Activated CD8-positive, alpha-beta memory T cell treated with anti-CD3 and anti-CD28 coated beads, Interleukin-2, amount 10 ng/mL, durations not matched to agents 7 days and 5 days (primary cell): ENCODE results near the gene SIPA1. TPM values are rescaled to one million over a fixed set of nuclear protein-coding genes. Genes with fewer than 3 reads are reported as not detected.

Experiments used
- ATAC-seq: fragments of 150-1000 bp; cut with Tn5 transposase; one replicate; pipeline ENCODE4 v1.10.0; 2021; ENCODE audit warnings: moderate library complexity
- CTCF ChIA-PET: fragments of 350-600 bp; sonication (Branson Sonifier 250); formaldehyde crosslinking; loops from one replicate; lab custom pipeline; 2021; ENCODE audit warnings: antibody characterized with exemption; lab: Charles Lee
- DNase-seq: peaks from one replicate; pipeline ENCODE4 v3.0.0-alpha.2; 2020
- H3K27ac Mint-ChIP-seq: one replicate; pipeline ENCODE4 v1.8.0; 2021; ENCODE audit warnings: mild to moderate bottlenecking, mixed read lengths
- H3K27me3 Mint-ChIP-seq: one replicate; pipeline ENCODE4 v1.8.0; 2021; ENCODE audit warnings: mixed read lengths
- H3K36me3 Mint-ChIP-seq: one replicate; pipeline ENCODE4 v1.8.0; 2021; ENCODE audit warnings: mild to moderate bottlenecking, mixed read lengths
- H3K4me1 Mint-ChIP-seq: one replicate; pipeline ENCODE4 v1.8.0; 2021; ENCODE audit warnings: mixed read lengths
- H3K4me3 Mint-ChIP-seq: one replicate; pipeline ENCODE4 v1.8.0; 2021; ENCODE audit warnings: mild to moderate bottlenecking, moderate library complexity, mixed read lengths
- H3K9me3 Mint-ChIP-seq: one replicate; pipeline ENCODE4 v1.8.0; 2022; ENCODE audit warnings: low read depth, mixed read lengths
- microRNA-seq: library from miRNA; unstranded; fragments of <30 nt; microRNA quantifications from one replicate; pipeline ENCODE4 v1.2.0, GENCODE V29; 2022
- total RNA-seq, 2 experiments: library from RNA; stranded (reverse); gene quantifications; one replicate each; pipeline ENCODE4 v1.2.3, GENCODE V29; 2021

SIPA1 gene
- total RNA-seq, 2 experiments from 2014 or later: 188 to 267 TPM

- no peaks in the 10 kb centered on the region for H3K36me3 Mint-ChIP-seq
- H3K27me3 Mint-ChIP-seq: peaks cover 22% of the 10 kb centered on the region
- no peaks in the 10 kb centered on the region for H3K9me3 Mint-ChIP-seq
- ATAC-seq: no peak
- no peak overlapping the region for H3K4me3 Mint-ChIP-seq
- DNase-seq: no peak
- peaks cover 3% of the 10 kb centered on the region for H3K4me1 Mint-ChIP-seq
- CTCF ChIA-PET: interaction anchor here (1.0 to 1.5 kb wide), 2 partner anchors 119 to 188 kb away, joined by 4 read pairs; partner anchors contain the start of gene FIBP
- no peak overlapping the region for H3K27ac Mint-ChIP-seq
These were observed 62.5 kb downstream of the SIPA1 start for GRCh38 chr11:65700399-65700798.

Small RNA genes lying within 50 kb of the gene (microRNA-seq; reads per million reads assigned to microRNA genes)
- gene MIR4489: 3.8 reads per million
- not detected for gene MIR4690

Other genes starting within 250 kb of the SIPA1 start
- 100 to 1,000 TPM; 525 to 618 TPM for gene NEAT1, start 215.3 kb upstream of the SIPA1 start, total RNA-seq
- 1,000 to 10,000 TPM; 4,026 to 5,234 TPM for gene MALAT1, start 139.1 kb upstream of the SIPA1 start, total RNA-seq
- 10 to 100 TPM; 68.0 to 76.7 TPM for gene SCYL1, start 113.0 kb upstream of the SIPA1 start, total RNA-seq
- gene LTBP3, start 79.7 kb upstream of the SIPA1 start, total RNA-seq: 10 to 100 TPM; 46.2 to 46.8 TPM
- 10 to 100 TPM; 42.1 to 45.5 TPM for gene ZNRD2, start 67.6 kb upstream of the SIPA1 start, total RNA-seq
- 10 to 100 TPM; 36.6 to 54.2 TPM for gene FAM89B, start 65.6 kb upstream of the SIPA1 start, total RNA-seq
- 100 to 1,000 TPM; 138 to 140 TPM for gene EHBP1L1, start 62.0 kb upstream of the SIPA1 start, total RNA-seq
- 1 to 10 TPM in 1 of 2 experiments, under 1 TPM in 1; 0.80 to 1.1 TPM for gene KCNK7, start 42.3 kb upstream of the SIPA1 start, total RNA-seq
- 10 to 100 TPM; 71.0 to 73.3 TPM for gene MAP3K11, start 23.9 kb upstream of the SIPA1 start, total RNA-seq
- 10 to 100 TPM; 54.9 to 57.1 TPM for gene PCNX3, start 22.3 kb upstream of the SIPA1 start, total RNA-seq
- 10 to 100 TPM; 81.3 to 82.0 TPM for gene RELA, start 24.8 kb downstream of the SIPA1 start, total RNA-seq
- gene KAT5, start 74.2 kb downstream of the SIPA1 start, total RNA-seq: 10 to 100 TPM; 62.0 to 69.8 TPM
- gene RNASEH2C, start 82.7 kb downstream of the SIPA1 start, total RNA-seq: 100 to 1,000 TPM in 1 of 2 experiments, 10 to 100 TPM in 1; 90.5 to 109 TPM
- gene AP5B1, start 142.9 kb downstream of the SIPA1 start, total RNA-seq: 10 to 100 TPM; 25.0 to 25.8 TPM
- gene OVOL1, start 149.0 kb downstream of the SIPA1 start, total RNA-seq: not detected
- 1 to 10 TPM; 1.7 to 2.4 TPM for gene SNX32, start 195.9 kb downstream of the SIPA1 start, total RNA-seq
- 1,000 to 10,000 TPM; 1,745 to 1,753 TPM for gene CFL1, start 220.1 kb downstream of the SIPA1 start, total RNA-seq
- gene MUS81, start 222.3 kb downstream of the SIPA1 start, total RNA-seq: 100 to 1,000 TPM; 106 to 125 TPM
- 10 to 100 TPM in 1 of 2 experiments, 1 to 10 TPM in 1; 7.1 to 13.4 TPM for gene EFEMP2, start 234.7 kb downstream of the SIPA1 start, total RNA-seq
- 100 to 1,000 TPM; 268 to 339 TPM for gene CTSW, start 241.7 kb downstream of the SIPA1 start, total RNA-seq